Astrocyte (in vitro differentiated cells and primary cell): ENCODE measurements around the gene TATDN2. TPM values are rescaled to one million over a fixed set of nuclear protein-coding genes. Genes with fewer than 3 reads are reported as not detected.

Source experiments
- DNase-seq: peaks from one replicate; pipeline ENCODE4 v3.0.0-alpha.2; 2010; ENCODE audit warnings: low read depth
- FAIRE-seq: peaks from 2 replicates; lab custom pipeline; 2011; peaks lifted over from hg19 to GRCh38; lab: Jason Lieb, UNC
- H2AFZ ChIP-seq: 2 replicates; pipeline ENCODE4 v1.6.0; 2012; ENCODE audit warnings: low read depth, low read length, inconsistent platforms
- H3K27ac ChIP-seq: 2 replicates; pipeline ENCODE4 v1.5.1; 2011; ENCODE audit warnings: low read depth, low read length, inconsistent platforms
- H3K27me3 ChIP-seq: 2 replicates; pipeline ENCODE4 v1.6.0; 2011; ENCODE audit warnings: low read length, inconsistent platforms; ENCODE audit not compliant: insufficient read depth
- H3K36me3 ChIP-seq: 2 replicates; pipeline ENCODE4 v1.5.1; 2011; ENCODE audit warnings: low read length, inconsistent platforms; ENCODE audit not compliant: insufficient read depth
- H3K4me1 ChIP-seq: 2 replicates; pipeline ENCODE4 v1.5.1; 2011; ENCODE audit warnings: low read length, inconsistent platforms; ENCODE audit not compliant: insufficient read depth
- H3K4me2 ChIP-seq: 2 replicates; pipeline ENCODE4 v1.6.0; 2012; ENCODE audit warnings: low read length, inconsistent platforms
- H3K4me3 ChIP-seq: 2 replicates; pipeline ENCODE4 v1.5.1; 2011; ENCODE audit warnings: low read depth, mild to moderate bottlenecking, low read length, inconsistent platforms; ENCODE audit not compliant: insufficient read depth
- H3K79me2 ChIP-seq: 2 replicates; pipeline ENCODE4 v1.6.0; 2012; ENCODE audit warnings: mild to moderate bottlenecking, low read length, inconsistent platforms; ENCODE audit not compliant: insufficient read depth
- H3K9ac ChIP-seq: 2 replicates; pipeline ENCODE4 v1.6.0; 2012; ENCODE audit warnings: mild to moderate bottlenecking, low read length, inconsistent platforms
- H3K9me3 ChIP-seq: 2 replicates; pipeline ENCODE4 v1.5.1; 2012; ENCODE audit warnings: low read depth, mild to moderate bottlenecking, low read length, inconsistent platforms; ENCODE audit not compliant: insufficient read depth
- H4K20me1 ChIP-seq: 2 replicates; pipeline ENCODE4 v1.6.0; 2012; ENCODE audit warnings: low read length, inconsistent platforms; ENCODE audit not compliant: insufficient read depth
- H3K27ac Mint-ChIP-seq: one replicate; pipeline ENCODE4 v1.8.0; 2021; ENCODE audit warnings: mild to moderate bottlenecking, mixed read lengths; ENCODE audit not compliant: unreplicated experiment
- H3K27me3 Mint-ChIP-seq: one replicate; pipeline ENCODE4 v1.8.0; 2021; ENCODE audit warnings: low read depth, mixed read lengths; ENCODE audit not compliant: unreplicated experiment
- H3K36me3 Mint-ChIP-seq: one replicate; pipeline ENCODE4 v1.8.0; 2021; ENCODE audit warnings: low read depth, mixed read lengths; ENCODE audit not compliant: unreplicated experiment
- H3K4me1 Mint-ChIP-seq: one replicate; pipeline ENCODE4 v1.8.0; 2021; ENCODE audit warnings: low read depth, mixed read lengths; ENCODE audit not compliant: unreplicated experiment
- H3K4me3 Mint-ChIP-seq: one replicate; pipeline ENCODE4 v1.8.0; 2021; ENCODE audit warnings: mild to moderate bottlenecking, moderate library complexity, mixed read lengths; ENCODE audit not compliant: unreplicated experiment
- H3K9me3 Mint-ChIP-seq: one replicate; pipeline ENCODE4 v1.8.0; 2021; ENCODE audit warnings: mild to moderate bottlenecking, mixed read lengths; ENCODE audit not compliant: unreplicated experiment
- EZH2 ChIP-seq: IDR thresholded peaks from 2 replicates; pipeline ENCODE4 v1.6.1; 2012; ENCODE audit warnings: mild to moderate bottlenecking, low read length, inconsistent platforms; ENCODE audit not compliant: insufficient read depth
- total RNA-seq: library from RNA; stranded (reverse); gene quantifications from 2 replicates; pipeline ENCODE4 v1.2.1, GENCODE V29; 2021
- TF ChIP-seq, protein P1 (sequence below): IDR thresholded peaks from 2 replicates; pipeline ENCODE4 v1.5.1; 2011; ENCODE audit warnings: low read depth, mild to moderate bottlenecking, inconsistent platforms, low read length, moderate library complexity; ENCODE audit not compliant: insufficient read depth

The TATDN2 gene
- total RNA-seq, 1 donor from 2014 or later: 29.5 TPM

- H3K27me3 Mint-ChIP-seq: no peaks in the 10 kb centered on the region
- FAIRE-seq (no peak), DNase-seq (no peak)
- H3K4me3 Mint-ChIP-seq: no peak overlapping the region
- H3K4me2 ChIP-seq: peak overlapping the region; percentile 66
- no peak for TF ChIP-seq EZH2
- TF ChIP-seq, protein P1, sequence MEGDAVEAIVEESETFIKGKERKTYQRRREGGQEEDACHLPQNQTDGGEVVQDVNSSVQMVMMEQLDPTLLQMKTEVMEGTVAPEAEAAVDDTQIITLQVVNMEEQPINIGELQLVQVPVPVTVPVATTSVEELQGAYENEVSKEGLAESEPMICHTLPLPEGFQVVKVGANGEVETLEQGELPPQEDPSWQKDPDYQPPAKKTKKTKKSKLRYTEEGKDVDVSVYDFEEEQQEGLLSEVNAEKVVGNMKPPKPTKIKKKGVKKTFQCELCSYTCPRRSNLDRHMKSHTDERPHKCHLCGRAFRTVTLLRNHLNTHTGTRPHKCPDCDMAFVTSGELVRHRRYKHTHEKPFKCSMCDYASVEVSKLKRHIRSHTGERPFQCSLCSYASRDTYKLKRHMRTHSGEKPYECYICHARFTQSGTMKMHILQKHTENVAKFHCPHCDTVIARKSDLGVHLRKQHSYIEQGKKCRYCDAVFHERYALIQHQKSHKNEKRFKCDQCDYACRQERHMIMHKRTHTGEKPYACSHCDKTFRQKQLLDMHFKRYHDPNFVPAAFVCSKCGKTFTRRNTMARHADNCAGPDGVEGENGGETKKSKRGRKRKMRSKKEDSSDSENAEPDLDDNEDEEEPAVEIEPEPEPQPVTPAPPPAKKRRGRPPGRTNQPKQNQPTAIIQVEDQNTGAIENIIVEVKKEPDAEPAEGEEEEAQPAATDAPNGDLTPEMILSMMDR: no peak
- H3K36me3 ChIP-seq: no peaks in the 10 kb centered on the region
- no peak overlapping the region for H3K27ac Mint-ChIP-seq
- no peaks in the 10 kb centered on the region for H3K27me3 ChIP-seq
- H3K4me1 Mint-ChIP-seq: peaks cover 8% of the 10 kb centered on the region
- peaks cover 29% of the 10 kb centered on the region for H3K4me1 ChIP-seq
- peak overlapping the region; percentile 60 for H3K9ac ChIP-seq
- H3K9me3 ChIP-seq: no peaks in the 10 kb centered on the region
- H3K4me3 ChIP-seq: no peak overlapping the region
- peak overlapping the region; percentile 95 for H3K27ac ChIP-seq
- no peaks in the 10 kb centered on the region for H4K20me1 ChIP-seq
- H3K36me3 Mint-ChIP-seq: peaks cover 1% of the 10 kb centered on the region
- H3K9me3 Mint-ChIP-seq: no peaks in the 10 kb centered on the region
- H3K79me2 ChIP-seq: no peaks in the 10 kb centered on the region
- H2AFZ ChIP-seq: no peak overlapping the region
Observed at GRCh38 chr3:10204921-10205320, 43.3 kb upstream of the TATDN2 start.

GRCh38 chr3:10205451-10206165 lies 42.7 kb upstream of the TATDN2 start:
- TF ChIP-seq, protein P1: no peak
- TF ChIP-seq EZH2: no peak
- peak overlapping the region; percentile 95 for H3K27ac ChIP-seq
- H3K4me1 Mint-ChIP-seq: peaks cover 8% of the 10 kb centered on the region
- H3K36me3 ChIP-seq: no peaks in the 10 kb centered on the region
- H3K27me3 ChIP-seq: no peaks in the 10 kb centered on the region
- H3K36me3 Mint-ChIP-seq: peaks cover 1% of the 10 kb centered on the region
- H3K4me1 ChIP-seq: peaks cover 29% of the 10 kb centered on the region
- H4K20me1 ChIP-seq: no peaks in the 10 kb centered on the region
- no peaks in the 10 kb centered on the region for H3K79me2 ChIP-seq
- H3K9me3 ChIP-seq: no peaks in the 10 kb centered on the region
- peak; percentile 93 for DNase-seq
- FAIRE-seq: no peak
- H3K4me3 Mint-ChIP-seq: no peak overlapping the region
- peak overlapping the region; percentile 16 for H3K27ac Mint-ChIP-seq
- no peak overlapping the region for H3K4me3 ChIP-seq
- H2AFZ ChIP-seq: peak overlapping the region; percentile 33
- H3K4me2 ChIP-seq: peak overlapping the region; percentile 66
- no peaks in the 10 kb centered on the region for H3K27me3 Mint-ChIP-seq
- no peaks in the 10 kb centered on the region for H3K9me3 Mint-ChIP-seq
- peak overlapping the region; percentile 60 for H3K9ac ChIP-seq

DNA sequence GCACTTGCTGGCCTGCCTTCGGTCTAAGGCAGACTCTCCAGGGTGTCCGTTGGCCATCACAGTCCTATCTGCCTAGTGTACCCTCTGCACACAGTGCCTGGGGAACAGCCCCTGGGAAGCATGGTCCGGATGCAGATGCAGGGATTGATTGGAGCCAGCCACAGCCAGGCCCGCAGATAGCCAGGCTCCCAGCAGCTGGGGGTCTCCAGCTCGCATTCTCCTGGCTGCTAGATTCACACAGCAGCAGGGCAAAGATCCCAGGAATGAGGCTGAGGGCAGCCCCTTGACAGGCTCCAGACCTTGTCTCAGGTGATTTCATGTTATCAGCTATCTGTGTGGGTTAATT lies 42.1 kb upstream of the TATDN2 start:
- no peaks in the 10 kb centered on the region for H3K9me3 ChIP-seq
- H3K4me1 Mint-ChIP-seq: peaks cover 8% of the 10 kb centered on the region
- H3K4me2 ChIP-seq: peak overlapping the region; percentile 66
- no peaks in the 10 kb centered on the region for H3K36me3 ChIP-seq
- H3K9me3 Mint-ChIP-seq: no peaks in the 10 kb centered on the region
- no peaks in the 10 kb centered on the region for H3K27me3 ChIP-seq
- H3K9ac ChIP-seq: no peak overlapping the region
- peaks cover 1% of the 10 kb centered on the region for H3K36me3 Mint-ChIP-seq
- peaks cover 29% of the 10 kb centered on the region for H3K4me1 ChIP-seq
- FAIRE-seq (no peak), DNase-seq (no peak)
- no peaks in the 10 kb centered on the region for H4K20me1 ChIP-seq
- H3K4me3 Mint-ChIP-seq: no peak overlapping the region
- no peaks in the 10 kb centered on the region for H3K27me3 Mint-ChIP-seq
- no peak overlapping the region for H2AFZ ChIP-seq
- H3K27ac ChIP-seq: peak overlapping the region; percentile 95
- no peaks in the 10 kb centered on the region for H3K79me2 ChIP-seq
- TF ChIP-seq EZH2: no peak
- TF ChIP-seq, protein P1: no peak
- H3K27ac Mint-ChIP-seq: no peak overlapping the region
- H3K4me3 ChIP-seq: no peak overlapping the region
